AG09319 (cell line): Measurements from ENCODE around the gene ACTR1B.
"Not testable (repeated sequence)": the region's sequence is repeated elsewhere in the genome, so short reads cannot be mapped to it uniquely, and the experiment has no call there.

Source experiments
- DNase-seq: peaks from one replicate; pipeline ENCODE4 v3.0.0-alpha.2; 2010; ENCODE audit warnings: low read depth; ENCODE audit errors: extremely low read depth
- CTCF ChIP-seq: IDR thresholded peaks from 2 replicates; pipeline ENCODE4 v1.5.1; 2011; ENCODE audit warnings: low read depth, mild to moderate bottlenecking, inconsistent platforms, low read length, moderate library complexity

ACTR1B gene

DNA sequence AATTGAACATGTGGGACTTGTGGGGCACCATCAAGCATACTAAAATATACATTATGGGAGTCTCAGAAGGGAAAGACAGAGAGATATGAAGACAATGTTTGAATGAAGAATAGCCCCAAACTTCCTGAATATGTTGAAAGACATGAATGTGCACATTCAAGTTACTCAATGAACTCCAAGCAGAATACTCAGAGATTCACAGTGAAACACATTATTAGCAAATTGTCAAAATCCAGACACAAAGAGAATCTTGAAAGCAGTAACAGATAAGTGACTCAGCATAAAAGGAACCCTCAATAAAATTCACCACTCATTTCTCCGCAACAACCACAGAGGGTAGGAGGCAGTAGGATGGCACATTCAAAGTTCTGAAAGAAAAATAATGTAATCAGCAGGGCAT is 14.5 kb upstream of the ACTR1B start:
- no peak for DNase-seq
- no peak for TF ChIP-seq CTCF

DNA sequence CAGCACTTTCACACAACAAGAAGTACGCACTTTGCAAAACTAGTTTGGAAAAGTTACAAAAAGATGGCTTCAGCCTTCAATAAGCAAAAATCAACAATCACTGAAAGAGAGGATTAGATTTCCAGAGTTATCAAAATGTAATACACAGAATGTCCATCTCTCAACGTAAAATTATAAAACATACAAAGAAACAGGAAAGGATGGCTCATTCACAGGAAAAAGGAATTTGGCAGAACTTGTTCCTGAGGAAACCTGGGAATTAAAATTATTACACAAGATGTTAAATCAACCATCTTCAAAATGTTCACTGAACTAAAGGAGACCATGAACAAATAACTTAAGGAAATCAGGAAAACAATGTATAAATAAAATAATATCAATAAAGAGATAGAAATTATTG is 13.6 kb upstream of the ACTR1B start:
- no peak for TF ChIP-seq CTCF
- no peak for DNase-seq

- no peak for DNase-seq
Observed at GRCh38 chr2:97676620-97677019, 12.8 kb upstream of the ACTR1B start.

GRCh38 chr2:97675430-97676113 is 11.7 kb upstream of the ACTR1B start:
- DNase-seq, result no peak
- TF ChIP-seq CTCF, result no peak

More at GRCh38 chr2:97676620-97677019, 12.8 kb upstream of the ACTR1B start:
- no peak for TF ChIP-seq CTCF

DNA sequence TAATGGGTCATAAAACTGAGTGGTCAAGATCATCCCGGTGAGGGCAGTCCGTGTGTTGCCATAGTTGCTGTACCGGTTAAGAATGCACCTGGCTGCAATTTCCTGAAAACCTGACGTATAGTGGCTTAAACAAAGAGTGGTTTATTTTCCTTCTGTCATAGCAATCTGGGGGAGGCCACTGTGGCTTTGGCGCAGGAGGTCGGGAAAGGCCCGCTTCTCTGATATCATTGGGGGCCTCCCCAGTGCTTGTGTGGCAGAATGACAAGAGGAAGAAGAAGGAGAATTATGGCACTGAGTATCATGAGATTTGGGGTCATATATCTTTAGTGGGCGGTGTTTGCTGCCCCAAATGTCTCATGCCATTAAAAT is 10.1 kb upstream of the ACTR1B start:
- DNase-seq, result no peak
- TF ChIP-seq CTCF, result no peak

DNA sequence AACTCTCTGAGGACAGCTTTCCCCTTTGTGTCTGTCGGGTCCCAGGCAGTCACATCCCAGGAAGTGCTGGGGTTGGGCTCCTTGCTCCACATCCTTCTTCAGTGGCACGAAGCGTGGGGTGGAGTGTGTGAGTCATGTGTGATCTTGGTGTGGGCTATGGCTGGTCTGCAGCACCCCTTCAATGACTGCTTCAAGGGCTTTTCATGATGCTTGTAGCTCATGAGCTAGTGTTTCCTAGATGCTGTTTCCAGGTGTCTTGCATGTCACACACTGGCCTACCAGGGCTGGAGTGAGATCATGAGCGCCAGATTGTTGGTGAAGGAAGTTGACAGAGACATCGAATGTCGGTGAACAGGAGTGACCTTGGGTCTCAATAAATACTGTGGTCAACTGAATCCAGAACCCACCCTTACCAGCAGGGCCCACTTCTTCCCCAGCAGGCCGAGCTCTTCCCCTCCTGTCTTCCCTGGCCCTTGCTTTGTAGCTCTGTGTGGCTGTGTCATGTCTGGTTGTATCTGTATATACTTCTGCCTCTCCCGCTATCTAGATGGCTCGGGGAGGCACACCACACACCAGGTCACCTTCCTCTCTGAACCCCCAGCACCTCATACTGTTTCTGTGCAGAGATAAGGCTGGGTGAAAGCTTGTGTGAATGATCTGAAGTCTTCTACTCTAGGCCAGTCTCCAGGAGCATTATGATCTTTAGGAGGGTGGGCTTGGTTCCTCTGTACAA is 9.5 kb upstream of the ACTR1B start:
- no peak for TF ChIP-seq CTCF
- no peak for DNase-seq

- not testable (repeated sequence) for DNase-seq
Observed at GRCh38 chr2:97672606-97673140, 8.8 kb upstream of the ACTR1B start.
